HG03439 (cell line): ENCODE results near the gene CELF5.
"Not testable (repeated sequence)": the region's sequence is repeated elsewhere in the genome, so short reads cannot be mapped to it uniquely, and the experiment has no call there.

Experiments
- ATAC-seq: cut with Tn5 transposase; IDR thresholded peaks from one replicate; pipeline ENCODE4 v1.9.1; 2021; ENCODE audit warnings: mild to moderate bottlenecking, moderate library complexity; ENCODE audit not compliant: unreplicated experiment

Gene CELF5

GRCh38 chr19:3206216-3206953 lies 18.1 kb upstream of the CELF5 start:
- no peak for ATAC-seq

- ATAC-seq = no peak
These were observed 16.8 kb upstream of the CELF5 start for GRCh38 chr19:3207461-3208242.

- no peak for ATAC-seq
These were observed 15.9 kb upstream of the CELF5 start for GRCh38 chr19:3208317-3209207.

- no peak for ATAC-seq
These were observed 14.0 kb upstream of the CELF5 start for GRCh38 chr19:3210347-3211017.

GRCh38 chr19:3211191-3211590 lies 13.3 kb upstream of the CELF5 start:
- ATAC-seq = no peak

DNA sequence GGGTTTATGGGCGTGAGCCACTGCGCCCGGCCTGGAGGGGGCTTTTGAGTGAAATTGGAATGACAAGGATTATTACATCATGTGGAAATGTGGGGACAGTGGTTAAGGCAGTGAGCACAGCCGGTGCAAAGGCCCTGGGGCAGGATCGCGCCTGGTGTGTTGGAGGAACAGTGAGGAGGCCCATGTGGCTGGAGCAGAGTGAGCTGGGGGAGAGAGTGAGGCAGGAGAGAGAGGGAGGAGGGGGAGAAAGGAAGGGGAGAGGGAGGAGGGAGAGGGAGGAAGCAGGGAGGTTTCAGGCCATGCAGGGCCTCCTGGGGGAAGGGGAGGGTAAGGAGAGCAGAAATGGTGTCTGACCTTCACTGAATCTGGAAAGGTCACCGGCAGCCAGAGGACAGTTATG lies 11.3 kb upstream of the CELF5 start:
- ATAC-seq = no peak

- no peak for ATAC-seq
These were observed 7.6 kb upstream of the CELF5 start for GRCh38 chr19:3216874-3217273.

DNA sequence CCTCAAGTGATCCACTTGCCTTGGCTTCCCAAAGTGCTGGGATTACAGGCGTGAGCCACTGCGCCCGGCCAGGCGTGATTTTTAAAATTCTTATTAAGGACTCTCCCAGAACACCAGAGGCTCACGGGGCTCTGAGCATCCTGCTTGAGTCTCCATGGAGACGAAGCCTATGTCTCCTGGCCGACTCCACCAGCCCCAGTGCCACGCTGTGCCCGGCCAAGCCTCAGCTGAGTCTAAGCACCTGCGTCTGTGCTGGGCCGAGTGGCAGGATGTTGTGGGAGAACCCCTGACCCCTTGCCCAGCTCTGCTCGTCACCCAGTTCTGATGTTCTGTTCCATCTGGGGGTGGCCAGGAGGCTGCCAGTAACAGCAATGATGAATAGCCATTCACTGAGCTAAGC lies 3.9 kb upstream of the CELF5 start:
- ATAC-seq = no peak

DNA sequence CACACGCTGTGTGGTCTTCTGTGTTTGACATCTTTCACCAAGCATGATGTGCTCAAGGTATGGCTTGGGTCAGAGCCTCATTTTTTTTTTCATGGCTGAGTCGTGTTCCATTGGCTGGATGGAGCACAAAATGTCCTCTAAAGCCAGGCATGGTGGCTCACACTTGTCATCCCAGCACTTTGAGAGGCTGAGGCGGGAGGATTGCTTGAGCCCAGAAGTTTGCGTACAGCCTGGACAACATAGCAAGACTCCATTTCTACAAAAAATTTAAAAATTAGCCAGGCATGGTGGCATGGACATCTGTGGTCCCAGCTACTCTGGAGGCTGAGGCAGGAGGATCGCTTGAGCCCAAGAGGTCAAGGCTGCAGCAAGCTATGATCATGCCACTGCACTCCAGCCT lies 2.9 kb upstream of the CELF5 start:
- not testable (repeated sequence) for ATAC-seq

DNA sequence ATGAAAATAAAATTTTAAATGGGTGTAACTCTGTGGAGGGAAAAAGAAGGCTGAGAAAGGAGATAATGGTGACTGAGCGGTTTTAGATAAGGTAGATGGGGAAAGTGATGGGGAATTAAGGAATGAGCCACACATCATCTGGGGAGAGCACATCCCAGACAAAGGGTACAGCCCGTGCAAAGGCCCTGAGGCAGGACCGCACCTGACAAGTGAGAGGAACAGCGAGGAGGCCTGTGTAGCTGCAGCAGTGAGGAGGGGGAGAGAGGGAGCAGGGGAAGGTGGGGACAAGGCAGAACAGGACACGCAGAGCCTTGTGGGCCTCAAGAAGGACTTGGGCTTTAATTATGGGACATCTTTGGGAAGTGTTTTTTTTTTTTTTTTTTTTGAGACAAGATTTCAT lies 1.8 kb upstream of the CELF5 start:
- no peak for ATAC-seq

GRCh38 chr19:3225169-3225485 lies 666 bp downstream of the CELF5 start:
- ATAC-seq = no peak

- no peak for ATAC-seq
These were observed 1.2 kb downstream of the CELF5 start for GRCh38 chr19:3225677-3226093.

GRCh38 chr19:3227054-3227626 lies 2.7 kb downstream of the CELF5 start:
- no peak for ATAC-seq

GRCh38 chr19:3229346-3229743 lies 4.9 kb downstream of the CELF5 start:
- no peak for ATAC-seq

DNA sequence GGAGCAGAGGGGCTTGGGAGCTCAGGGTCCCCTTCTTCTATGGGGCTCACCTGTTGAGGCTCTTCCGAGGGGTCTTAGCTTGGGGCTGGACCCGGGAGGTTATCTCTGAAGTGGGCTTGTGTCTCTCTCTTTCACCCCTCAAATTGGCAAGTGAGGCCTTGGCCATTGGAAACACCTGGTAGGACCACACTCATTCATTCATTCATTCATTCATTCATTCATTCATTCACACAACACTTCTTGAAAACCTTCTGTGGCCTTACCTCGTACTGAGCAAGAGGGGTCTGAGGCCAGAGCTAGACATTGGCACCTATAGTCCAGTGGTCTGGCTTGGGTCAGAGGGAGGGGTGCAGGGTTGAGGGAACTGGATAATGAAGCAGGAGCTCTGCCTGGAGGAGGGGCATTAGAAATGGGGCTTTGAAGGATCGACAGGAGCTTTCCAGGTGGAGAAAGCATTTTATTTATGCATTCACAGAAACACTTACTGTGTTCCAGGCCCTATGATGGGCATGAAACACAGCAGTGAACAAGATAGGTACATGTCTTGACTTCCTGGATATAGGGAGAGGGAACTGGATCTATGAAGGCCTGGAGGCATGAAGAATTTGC lies 5.5 kb downstream of the CELF5 start:
- no peak for ATAC-seq

- no peak for ATAC-seq
These were observed 6.8 kb downstream of the CELF5 start for GRCh38 chr19:3231288-3231687.

- ATAC-seq = no peak
These were observed 8.7 kb downstream of the CELF5 start for GRCh38 chr19:3233116-3233515.

- no peak for ATAC-seq
These were observed 9.4 kb downstream of the CELF5 start for GRCh38 chr19:3233831-3234230.

DNA sequence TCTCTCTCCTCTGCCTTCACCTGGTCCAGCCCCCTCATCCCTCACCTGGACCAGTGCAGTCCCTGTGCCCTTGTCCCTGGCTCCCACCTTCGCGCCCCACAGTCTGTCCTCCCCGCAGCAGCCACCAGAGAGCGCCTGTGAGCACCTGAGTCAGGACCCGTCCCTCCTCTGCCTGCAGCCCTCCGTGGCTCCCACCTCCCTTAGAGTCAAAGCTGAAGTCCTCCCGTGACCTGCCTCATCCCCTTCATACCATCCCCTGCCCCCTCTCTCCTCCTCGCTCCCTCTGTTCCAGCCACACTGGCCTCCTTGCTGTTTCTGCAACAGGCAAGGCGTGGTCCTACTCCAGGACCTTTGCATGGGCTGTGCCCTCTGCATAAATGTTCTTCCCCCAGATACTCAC lies 10.3 kb downstream of the CELF5 start:
- no peak for ATAC-seq

DNA sequence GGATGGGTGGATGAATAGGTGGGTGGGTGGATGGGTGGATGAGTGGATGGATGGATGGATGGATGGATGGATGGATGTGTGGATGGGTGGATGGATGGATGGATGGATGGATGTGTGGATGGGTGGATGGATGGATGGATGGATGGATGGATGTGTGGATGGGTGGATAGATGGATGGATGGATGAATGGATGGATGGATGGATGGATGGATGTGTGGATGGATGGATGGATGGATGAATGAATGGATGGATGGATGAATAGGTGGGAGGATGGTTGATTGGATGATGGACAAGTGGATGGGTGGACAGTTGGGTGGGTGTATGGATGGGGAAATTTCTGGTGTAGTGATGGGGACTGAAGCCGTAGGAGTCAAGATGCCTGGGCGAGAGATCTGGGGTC lies 11.1 kb downstream of the CELF5 start:
- not testable (repeated sequence) for ATAC-seq
